Renal pelvis (tissue), 12 donors: ENCODE data around the gene MPRIP. TPM values are rescaled to one million over a fixed set of nuclear protein-coding genes. Genes with fewer than 3 reads are reported as not detected.
"Not testable (repeated sequence)": the region's sequence is repeated elsewhere in the genome, so short reads cannot be mapped to it uniquely, and the experiment has no call there.

ENCODE experiments used
- DNase-seq: peaks from one replicate; pipeline ENCODE4 v3.0.0-alpha.2; 2013
- long read RNA-seq, 16 experiments: transcript quantifications; one replicate each; lab custom pipeline, GENCODE V29; 2026
- polyA plus RNA-seq, 3 donors: library from polyadenylated mRNA; unstranded; fragments of 120-200 nt; gene quantifications; one replicate each; pipeline ENCODE4 v1.2.1, GENCODE V29; 2013; ENCODE audit not compliant: insufficient read length in 3 of 3

The MPRIP gene, protein sequence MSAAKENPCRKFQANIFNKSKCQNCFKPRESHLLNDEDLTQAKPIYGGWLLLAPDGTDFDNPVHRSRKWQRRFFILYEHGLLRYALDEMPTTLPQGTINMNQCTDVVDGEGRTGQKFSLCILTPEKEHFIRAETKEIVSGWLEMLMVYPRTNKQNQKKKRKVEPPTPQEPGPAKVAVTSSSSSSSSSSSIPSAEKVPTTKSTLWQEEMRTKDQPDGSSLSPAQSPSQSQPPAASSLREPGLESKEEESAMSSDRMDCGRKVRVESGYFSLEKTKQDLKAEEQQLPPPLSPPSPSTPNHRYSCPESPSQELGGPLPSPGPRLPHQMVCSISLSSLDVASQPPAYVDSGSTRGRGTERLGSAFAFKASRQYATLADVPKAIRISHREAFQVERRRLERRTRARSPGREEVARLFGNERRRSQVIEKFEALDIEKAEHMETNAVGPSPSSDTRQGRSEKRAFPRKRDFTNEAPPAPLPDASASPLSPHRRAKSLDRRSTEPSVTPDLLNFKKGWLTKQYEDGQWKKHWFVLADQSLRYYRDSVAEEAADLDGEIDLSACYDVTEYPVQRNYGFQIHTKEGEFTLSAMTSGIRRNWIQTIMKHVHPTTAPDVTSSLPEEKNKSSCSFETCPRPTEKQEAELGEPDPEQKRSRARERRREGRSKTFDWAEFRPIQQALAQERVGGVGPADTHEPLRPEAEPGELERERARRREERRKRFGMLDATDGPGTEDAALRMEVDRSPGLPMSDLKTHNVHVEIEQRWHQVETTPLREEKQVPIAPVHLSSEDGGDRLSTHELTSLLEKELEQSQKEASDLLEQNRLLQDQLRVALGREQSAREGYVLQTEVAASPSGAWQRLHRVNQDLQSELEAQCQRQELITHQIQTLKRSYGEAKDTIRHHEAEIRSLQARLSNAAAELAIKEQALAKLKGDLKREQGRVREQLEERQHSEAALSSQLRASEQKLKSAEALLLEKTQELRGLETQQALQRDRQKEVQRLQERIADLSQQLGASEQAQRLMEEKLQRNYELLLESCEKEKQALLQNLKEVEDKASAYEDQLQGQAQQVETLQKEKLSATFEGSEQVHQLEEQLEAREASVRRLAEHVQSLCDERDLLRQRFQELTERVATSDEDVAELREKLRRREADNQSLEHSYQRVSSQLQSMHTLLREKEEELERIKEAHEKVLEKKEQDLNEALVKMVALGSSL (N-terminal part only)
- polyA plus RNA-seq: 100 to 1,000 TPM; 164 to 176 (median 171) TPM
- long read RNA-seq, donor 1, transcript MPRIP-202 (24 exons, 3,846 nt): major isoform, 5 of 30 reads
- long read RNA-seq, donor 1, partial matches to known transcripts: 25 of 30 reads
- long read RNA-seq, donor 1, other reads (novel, unspliced or antisense): 0 of 30 reads
- long read RNA-seq, donor 2, full-length matches to known transcripts: 11 of 27 reads
- long read RNA-seq, donor 2, partial matches to known transcripts: 16 of 27 reads
- long read RNA-seq, donor 2, other reads (novel, unspliced or antisense): 0 of 27 reads
- long read RNA-seq, donor 3, full-length matches to known transcripts: 5 of 14 reads
- long read RNA-seq, donor 3, partial matches to known transcripts: 9 of 14 reads
- long read RNA-seq, donor 3, other reads (novel, unspliced or antisense): 0 of 14 reads
- long read RNA-seq, donor 4, transcript MPRIP-202 (24 exons, 3,846 nt): major isoform, 5 of 11 reads
- long read RNA-seq, donor 4, partial matches to known transcripts: 6 of 11 reads
- long read RNA-seq, donor 4, other reads (novel, unspliced or antisense): 0 of 11 reads
- long read RNA-seq, donor 5, partial matches to known transcripts: 12 of 14 reads
- long read RNA-seq, donor 5, other reads (novel, unspliced or antisense): 0 of 14 reads
- long read RNA-seq, donor 6, transcript MPRIP-202 (24 exons, 3,846 nt): major isoform, 7 of 102 reads
- long read RNA-seq, donor 6, partial matches to known transcripts: 53 of 102 reads
- long read RNA-seq, donor 6, other reads (novel, unspliced or antisense): 42 of 102 reads
- long read RNA-seq, donor 7, full-length matches to known transcripts: 8 of 58 reads
- long read RNA-seq, donor 7, partial matches to known transcripts: 50 of 58 reads
- long read RNA-seq, donor 7, other reads (novel, unspliced or antisense): 0 of 58 reads
- long read RNA-seq, donor 8, partial matches to known transcripts: 25 of 28 reads
- long read RNA-seq, donor 8, other reads (novel, unspliced or antisense): 0 of 28 reads
- long read RNA-seq, donor 9, full-length matches to known transcripts: 9 of 26 reads
- long read RNA-seq, donor 9, partial matches to known transcripts: 17 of 26 reads
- long read RNA-seq, donor 9, other reads (novel, unspliced or antisense): 0 of 26 reads
- long read RNA-seq, donor 10, partial matches to known transcripts: 52 of 56 reads
- long read RNA-seq, donor 10, other reads (novel, unspliced or antisense): 0 of 56 reads
- long read RNA-seq, donor 11, partial matches to known transcripts: 16 of 28 reads
- long read RNA-seq, donor 11, other reads (novel, unspliced or antisense): 7 of 28 reads
- long read RNA-seq, donor 12, full-length matches to known transcripts: 18 of 185 reads
- long read RNA-seq, donor 12, partial matches to known transcripts: 167 of 185 reads
- long read RNA-seq, donor 12, other reads (novel, unspliced or antisense): 0 of 185 reads
- long read RNA-seq, donor 13, full-length matches to known transcripts: 5 of 23 reads
- long read RNA-seq, donor 13, partial matches to known transcripts: 18 of 23 reads
- long read RNA-seq, donor 13, other reads (novel, unspliced or antisense): 0 of 23 reads
- long read RNA-seq, donor 14: 0 reads
- long read RNA-seq, donor 15: 0 reads
- long read RNA-seq, donor 16, full-length matches to known transcripts: 4 of 74 reads
- long read RNA-seq, donor 16, partial matches to known transcripts: 70 of 74 reads
- long read RNA-seq, donor 16, other reads (novel, unspliced or antisense): 0 of 74 reads

DNA sequence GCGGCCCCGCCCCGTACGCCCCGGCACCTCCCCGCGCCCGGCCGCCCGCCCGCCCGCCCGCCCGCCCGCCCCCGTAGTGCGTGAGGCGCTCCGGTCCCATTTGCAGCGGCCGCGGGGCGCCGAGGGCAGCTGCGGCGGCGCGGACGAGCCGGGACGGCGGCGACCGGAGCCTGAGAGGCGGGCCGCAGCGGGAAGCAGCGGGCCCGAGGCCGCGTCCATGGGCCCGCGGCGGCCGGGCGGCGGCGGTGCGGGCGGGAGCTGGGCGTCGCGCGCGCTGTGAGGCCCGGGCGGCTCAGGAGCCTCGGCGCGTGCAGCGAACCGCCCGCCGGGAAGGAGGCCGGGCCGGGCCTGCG is at the start of gene MPRIP:
Gene MPRIP (plus strand): TSS at position 74 of the 353 bp plus-strand sequence. CDS start 392 bp downstream, outside the sequence.
- no peak for DNase-seq

DNA sequence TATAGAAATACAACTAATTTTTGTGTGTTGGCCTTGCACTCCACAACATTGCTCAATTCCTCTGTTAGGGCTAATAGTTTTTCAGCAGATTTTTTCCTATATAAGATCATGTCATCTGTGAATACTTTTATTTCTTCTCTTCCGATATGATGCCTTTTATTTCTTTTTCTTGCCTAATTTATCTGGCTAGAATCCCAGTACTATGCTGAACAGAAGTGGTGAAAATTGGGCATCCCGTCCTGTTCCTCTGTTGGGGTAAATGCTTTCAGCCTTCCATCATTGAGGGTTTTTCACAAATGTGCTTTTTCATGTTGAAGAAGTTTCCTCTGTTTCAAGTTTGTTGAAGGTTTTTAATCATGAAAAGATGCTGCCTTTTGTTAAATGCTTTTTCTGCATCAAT is 47.6 kb upstream of the MPRIP start:
- no peak for DNase-seq

DNA sequence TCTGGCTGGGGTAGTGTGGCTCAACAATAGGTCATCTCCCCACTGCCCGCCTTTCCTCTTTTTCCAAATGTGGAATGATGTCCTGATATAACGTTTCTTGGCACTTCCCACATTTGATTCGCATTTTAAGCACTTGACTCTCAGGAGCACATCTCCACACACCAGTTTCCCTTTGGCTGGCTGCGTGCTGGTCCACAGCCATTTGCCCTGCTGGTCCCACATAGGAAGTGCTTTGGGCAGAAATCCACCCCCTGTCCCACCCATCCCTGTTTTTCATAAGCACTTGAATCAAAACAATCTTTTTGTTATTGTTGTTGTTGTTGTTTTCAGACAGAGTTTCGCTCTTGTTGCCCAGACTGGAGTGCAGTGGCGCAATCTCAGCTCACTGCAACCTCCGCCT is 46.3 kb upstream of the MPRIP start:
- no peak for DNase-seq

DNA sequence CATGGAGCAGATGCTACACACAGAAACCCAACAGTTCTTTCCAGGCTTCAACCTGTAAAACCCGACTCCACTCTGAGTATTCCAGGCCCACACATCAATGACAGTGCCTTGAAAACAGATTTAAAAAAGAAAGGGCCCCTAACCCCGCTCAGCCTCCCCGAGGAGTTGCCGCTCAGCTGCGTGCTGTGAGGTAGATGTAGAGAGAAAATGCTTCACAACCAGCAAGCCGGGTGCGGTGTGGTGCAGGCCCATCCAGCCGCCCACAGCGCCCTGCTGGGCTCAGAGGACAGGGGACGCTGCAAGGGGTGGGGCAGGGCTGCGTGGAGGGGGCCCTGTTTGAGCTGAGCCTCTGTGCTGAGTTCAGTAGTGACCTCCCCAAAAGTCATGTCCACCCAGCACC is 45.5 kb upstream of the MPRIP start:
- DNase-seq: not testable (repeated sequence)

DNA sequence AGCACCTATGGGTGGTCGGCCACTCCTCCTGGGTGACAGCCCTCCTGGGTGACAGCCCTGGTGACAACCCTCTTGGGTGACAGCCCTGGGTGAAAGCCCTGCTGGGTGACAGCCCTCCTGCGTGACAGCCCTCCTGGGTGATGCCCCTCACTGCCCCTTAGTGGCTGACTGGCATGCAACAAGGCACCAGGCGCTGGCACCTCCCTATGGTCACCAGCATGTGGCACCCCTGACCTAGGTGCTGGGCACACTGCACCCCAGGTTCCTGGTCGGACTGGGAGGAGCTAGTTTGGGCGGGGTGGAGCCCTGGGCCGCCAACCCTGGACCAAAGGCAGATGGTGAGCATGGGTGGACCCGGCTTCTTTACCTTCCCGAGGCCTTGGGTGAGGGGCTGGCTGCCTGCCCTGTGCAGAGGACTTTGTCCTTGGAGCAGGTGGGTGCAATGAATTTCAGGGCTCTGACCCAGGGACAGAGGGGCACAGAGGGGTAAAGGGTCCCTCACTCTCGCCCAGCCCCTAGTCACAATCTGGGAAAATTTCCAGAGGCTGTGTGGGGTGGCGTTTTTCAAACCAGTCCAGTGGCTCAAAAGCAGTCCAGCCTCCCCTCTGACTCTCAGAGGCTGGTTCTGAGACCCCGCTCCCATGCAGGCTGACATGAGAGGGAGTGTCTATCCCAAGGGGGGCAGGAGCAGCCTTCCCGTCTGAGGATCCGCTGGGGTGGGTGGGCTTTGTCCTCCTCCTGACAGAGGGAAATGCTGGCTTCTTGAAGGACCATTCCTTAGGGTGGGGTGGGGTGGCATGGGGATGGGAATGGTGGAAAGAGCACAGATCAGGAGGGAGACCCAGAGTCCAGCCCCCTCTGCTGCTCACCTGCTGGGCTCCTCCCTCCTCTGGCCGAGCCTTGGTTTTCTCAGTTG is 44.5 kb upstream of the MPRIP start:
- DNase-seq: no peak

DNA sequence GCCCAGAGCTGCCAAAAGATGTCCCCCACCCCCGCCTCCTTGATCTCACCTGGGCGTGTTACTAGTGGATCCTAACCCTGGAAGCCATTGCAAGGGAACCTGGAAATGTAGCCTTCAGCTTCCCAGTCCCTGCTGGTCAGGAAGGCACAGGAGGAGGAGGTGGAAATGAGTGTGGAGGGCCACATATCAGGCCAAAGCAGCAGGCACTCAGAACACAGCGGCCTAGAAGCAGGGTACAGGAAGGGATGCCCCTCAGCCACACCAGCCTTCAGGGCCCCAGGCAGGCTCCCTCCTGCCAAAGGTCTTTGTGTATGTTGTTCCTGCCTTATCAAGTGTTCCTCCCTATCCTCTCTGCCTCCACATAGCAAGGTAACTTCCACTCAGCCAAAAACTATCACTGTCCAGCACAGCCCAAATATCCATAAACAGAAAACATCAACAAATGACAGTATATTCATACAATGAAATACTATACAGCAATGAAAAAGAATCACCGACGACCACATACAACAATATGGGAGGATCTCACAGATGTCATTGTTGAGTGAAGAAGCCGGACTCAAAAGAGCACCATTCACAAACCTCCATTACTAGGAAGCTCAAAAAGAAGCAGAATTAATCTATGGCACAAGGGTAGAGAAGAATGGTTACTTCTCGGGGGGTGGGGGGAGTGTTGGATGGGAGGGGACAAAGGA is 42.2 kb upstream of the MPRIP start:
- DNase-seq: no peak

DNA sequence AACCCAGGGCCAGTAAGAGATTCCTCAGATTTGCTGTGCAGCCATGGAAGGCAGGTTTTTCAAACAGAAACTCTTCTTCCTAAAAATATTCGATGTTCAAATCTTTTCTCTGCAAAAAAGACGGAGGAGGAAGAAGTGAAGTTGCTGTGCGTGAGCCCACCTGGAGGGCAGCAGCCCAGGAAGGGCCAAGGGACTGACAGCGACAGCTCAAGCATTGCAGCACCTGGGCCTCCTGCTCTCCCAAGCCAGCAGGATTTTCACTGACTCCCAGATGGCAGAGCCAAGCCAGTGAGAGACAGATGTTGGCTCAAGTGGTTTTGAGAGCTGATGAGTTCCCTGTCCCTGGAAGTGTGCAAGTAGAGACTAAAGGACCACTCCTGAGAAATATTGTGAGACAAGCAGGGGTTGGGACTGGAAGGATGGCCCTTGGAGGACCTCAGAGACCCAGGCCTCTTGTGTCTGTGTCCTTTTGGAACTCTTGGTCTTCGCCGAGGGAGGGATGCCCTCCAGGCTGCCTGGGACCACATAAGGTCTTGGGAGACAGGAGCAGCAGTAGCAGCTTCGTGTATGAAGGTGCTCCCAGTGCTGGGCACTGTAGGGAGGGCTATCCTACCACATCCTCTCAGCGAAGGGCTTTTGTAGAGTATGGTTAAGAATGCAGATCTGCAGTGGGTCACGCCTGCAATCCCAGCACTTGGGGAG is 41.0 kb upstream of the MPRIP start:
- DNase-seq: no peak

DNA sequence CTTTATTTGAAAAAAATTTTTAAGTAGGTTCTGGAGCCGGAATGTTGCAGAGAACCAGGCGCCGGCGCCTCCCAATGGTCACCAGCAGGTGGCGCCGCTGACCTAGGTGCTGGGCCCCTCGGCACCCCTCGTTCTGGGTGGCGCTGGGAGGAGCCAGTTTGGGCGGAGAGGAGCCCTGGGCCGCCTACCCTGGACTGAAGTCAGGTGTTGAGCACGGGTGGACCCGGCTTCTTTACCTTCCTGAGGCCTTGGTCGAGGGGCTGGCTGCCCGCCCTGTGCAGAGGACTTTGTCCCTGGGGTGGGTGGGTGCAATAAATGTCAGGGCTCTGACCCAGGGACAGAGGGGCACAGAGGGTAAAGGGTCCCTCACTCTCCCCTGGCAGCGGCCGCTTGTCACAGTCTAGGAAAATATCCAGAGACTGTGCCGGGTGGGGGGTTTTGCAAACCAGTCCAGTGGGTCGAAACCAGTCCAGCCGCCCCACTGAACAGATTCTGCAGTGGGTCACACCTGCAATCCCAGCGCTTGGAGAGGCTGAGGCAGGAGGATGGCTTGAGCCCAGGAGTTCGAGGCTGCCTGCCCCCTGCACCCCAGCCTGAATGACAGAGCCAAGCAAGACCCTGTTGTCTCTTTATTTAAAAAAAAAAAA is 40.3 kb upstream of the MPRIP start:
- peak; percentile 51 for DNase-seq

DNA sequence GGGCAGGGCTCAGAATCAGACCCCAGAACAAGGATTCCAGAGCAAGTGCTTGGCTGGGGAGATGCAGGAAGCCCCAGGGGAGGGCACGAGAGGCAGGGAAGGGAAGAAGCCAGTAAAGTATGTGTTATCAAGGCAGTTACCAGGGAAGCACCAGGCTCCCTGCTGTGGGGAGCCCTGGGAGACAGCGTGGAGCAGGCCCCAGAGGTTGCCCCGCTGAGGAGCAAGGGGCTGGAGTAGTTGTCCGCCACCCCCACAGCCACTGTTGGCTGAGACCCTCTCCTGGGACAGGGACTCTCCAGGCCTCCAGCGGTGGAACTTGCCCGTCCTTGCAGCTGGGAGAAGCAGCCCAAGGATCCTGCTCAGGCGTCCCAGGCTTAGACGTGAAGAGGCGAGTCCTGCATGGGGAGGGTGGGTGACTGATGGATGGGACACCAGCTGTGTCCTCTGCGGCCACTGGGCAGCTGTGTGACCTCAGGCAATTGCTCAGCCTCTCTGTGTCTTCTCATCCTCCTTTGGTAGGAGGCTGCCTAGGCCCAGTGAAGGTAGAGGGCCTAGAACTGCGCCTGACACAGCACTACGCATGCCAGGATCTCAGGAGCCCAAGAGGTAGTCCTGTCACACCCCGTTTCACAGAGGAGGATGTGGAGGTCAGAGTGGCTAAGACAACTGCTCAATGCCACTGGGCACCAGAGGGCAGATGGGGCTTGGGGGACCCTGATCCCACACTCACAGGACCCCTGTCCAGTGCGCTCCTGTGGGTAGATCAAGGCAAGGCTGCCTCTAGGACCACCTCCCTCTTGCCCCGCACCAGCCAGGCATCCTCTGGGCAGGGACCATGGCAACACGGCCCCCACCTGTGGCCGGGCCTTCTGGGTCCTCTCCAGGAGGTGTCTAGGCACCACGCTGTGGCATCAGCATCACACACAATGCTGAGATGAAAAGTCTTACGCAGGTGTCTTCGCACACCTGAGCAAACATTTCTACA is 39.2 kb upstream of the MPRIP start:
- not testable (repeated sequence) for DNase-seq

DNA sequence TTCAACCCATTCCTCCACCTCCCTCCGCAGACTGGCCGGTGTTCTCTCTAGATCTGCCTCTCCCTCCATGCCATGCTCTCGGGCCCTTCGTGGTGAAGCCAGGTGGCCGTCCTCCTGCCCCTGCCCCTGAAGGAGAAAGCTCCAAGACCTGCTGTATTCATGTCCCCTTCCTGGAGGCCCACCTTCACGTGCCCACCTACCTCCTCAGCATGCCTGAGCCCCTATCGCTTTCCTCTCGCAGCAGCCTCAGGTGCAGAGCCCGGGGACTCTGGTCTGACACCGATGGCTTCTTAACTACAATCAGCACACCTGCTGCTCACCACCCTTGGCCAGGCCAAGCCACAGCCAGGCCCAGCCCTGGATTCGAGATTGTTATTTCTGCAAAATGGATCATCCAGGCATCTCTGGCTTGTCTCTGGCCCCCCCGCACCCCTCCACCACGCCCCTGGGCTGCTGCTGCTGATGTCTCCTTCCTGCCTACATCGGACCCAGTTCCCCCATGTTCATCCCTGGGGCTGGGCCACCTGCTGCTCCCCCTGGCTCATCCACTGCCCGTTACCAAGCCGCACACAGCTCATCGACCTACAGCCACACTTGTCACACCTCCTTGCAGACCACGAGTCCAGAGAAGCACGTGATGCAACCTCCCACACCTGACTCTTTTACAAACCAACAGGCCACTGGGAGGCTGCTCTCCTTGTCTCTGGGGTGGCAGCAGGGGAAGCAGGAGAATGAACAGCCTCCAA is 37.8 kb upstream of the MPRIP start:
- no peak for DNase-seq

DNA sequence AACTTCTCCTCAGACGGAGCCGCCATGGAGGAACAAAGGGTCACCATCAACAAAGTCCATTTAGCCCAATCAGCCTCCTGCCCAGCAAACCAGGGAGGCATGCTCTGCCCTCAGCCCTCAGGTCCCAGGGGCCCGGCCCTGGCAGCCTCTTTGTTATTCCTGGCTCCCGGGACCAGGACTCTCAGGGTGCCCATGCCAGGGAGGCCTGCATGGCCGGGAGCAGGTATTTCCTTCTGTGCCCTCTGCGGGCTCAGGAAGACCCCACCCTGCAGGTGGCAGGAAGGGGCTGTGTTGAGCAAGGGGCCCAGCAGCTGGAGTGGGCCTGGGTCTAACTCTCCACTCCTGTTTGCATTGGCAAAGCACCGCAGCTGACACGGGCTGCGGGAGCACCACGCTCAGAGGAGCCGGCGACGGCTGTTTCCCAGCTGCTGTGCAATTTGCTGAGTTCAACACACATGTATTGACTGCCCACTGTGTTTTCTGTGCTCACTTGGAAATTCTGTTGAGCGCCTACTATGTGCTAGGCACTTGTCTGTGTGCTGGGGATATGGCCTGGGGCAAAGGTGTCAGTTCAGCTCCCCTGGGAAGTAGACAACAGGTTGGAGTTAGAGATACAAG is 37.2 kb upstream of the MPRIP start:
- DNase-seq: not testable (repeated sequence)

DNA sequence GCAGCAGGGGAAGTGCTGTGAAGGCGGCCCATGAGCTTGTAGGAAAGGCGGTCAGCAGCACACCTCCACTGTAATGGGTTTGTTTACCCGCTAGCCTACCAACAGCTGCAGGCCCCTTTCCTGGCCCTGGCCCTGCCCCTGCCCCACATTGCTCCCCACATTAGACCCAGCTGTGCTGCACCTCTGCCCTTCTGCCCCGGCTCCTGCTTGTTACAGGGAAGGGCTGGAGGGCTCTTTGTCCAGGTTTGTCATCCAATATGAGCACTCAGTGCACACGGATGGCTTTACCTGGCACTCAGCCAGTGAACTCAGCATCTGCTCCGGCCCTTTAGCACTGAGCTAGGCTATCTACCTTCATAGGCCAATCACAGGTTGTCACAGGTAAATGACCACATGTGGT is 34.4 kb upstream of the MPRIP start:
- DNase-seq: not testable (repeated sequence)
